ENCODE data around the gene ITGBL1.

- TF ChIP-seq POLR2AphosphoS5 (IDR thresholded peaks at IDR 0.05) = no peak
- TF ChIP-seq CTCF (IDR thresholded peaks at IDR 0.05) = no peak
Measured at GRCh38 chr13:101412076-101412475, 40.4 kb upstream of the ITGBL1 start.

All from stomach (tissue), 4 donors.